Panc1 (cell line): ENCODE data around the gene LPAR3. TPM values are rescaled to one million over a fixed set of nuclear protein-coding genes. Genes with fewer than 3 reads are reported as not detected.

Experiments used
- ATAC-seq: fragments of 200-7000 bp; cut with Tn5 transposase; 2 replicates; pipeline ENCODE4 v1.9.1; 2020; ENCODE audit warnings: mild to moderate bottlenecking, moderate library complexity
- BruUV-seq: library from RNA; stranded (reverse); fragments of 400-500 nt; replicated peaks from 2 replicates; lab custom pipeline; 2021; lab: Mats Ljungman, UMichigan
- CTCF ChIA-PET: fragments of 300-600 bp; sonication (Branson Sonifier 250); formaldehyde crosslinking; loops from one replicate; lab custom pipeline; 2022; ENCODE audit warnings: antibody characterized with exemption; lab: Charles Lee
- POLR2A ChIA-PET: fragments of 300-600 bp; sonication (Branson Sonifier 250); formaldehyde crosslinking; loops from one replicate; lab custom pipeline; 2022; ENCODE audit warnings: antibody characterized with exemption; lab: Charles Lee
- DNase-seq: peaks from one replicate; pipeline ENCODE4 v3.0.0-alpha.2; 2010; ENCODE audit warnings: low read depth, low spot score
- H3K27ac ChIP-seq: 2 replicates; pipeline ENCODE4 v1.5.1; 2011; ENCODE audit warnings: mild to moderate bottlenecking, low read length, inconsistent platforms
- H3K27me3 ChIP-seq: fragments of 200-500 bp; sonication (Bioruptor generic); 2 replicates; pipeline ENCODE4 v1.6.0; 2014; ENCODE audit warnings: low read length, inconsistent platforms; ENCODE audit not compliant: control insufficient read depth, insufficient read depth
- H3K36me3 ChIP-seq: fragments of 200-500 bp; sonication (Bioruptor generic); 2 replicates; pipeline ENCODE4 v1.5.1; 2014; ENCODE audit warnings: inconsistent platforms, mild to moderate bottlenecking, low read length, moderate library complexity; ENCODE audit not compliant: control insufficient read depth, insufficient read depth
- H3K4me1 ChIP-seq: 2 replicates; pipeline ENCODE4 v1.5.1; 2011; ENCODE audit warnings: inconsistent platforms, mild to moderate bottlenecking, low read length, moderate library complexity; ENCODE audit not compliant: control insufficient read depth, insufficient read depth
- H3K4me3 ChIP-seq, 2 experiments: 2 replicates each; pipeline ENCODE4 v1.5.1; 2011 to 2012; ENCODE audit warnings: low read depth in 2 of 2, low read length in 2 of 2, mild to moderate bottlenecking in 2 of 2, inconsistent platforms in 1 of 2, moderate library complexity in 1 of 2
- H3K9me3 ChIP-seq: fragments of 200-500 bp; sonication (Bioruptor generic); 2 replicates; pipeline ENCODE4 v1.5.1; 2014; ENCODE audit warnings: low read depth, mild to moderate bottlenecking, inconsistent platforms, low read length, moderate library complexity; ENCODE audit not compliant: control insufficient read depth, insufficient read depth
- POLR2AphosphoS5 ChIP-seq: IDR thresholded peaks from 2 replicates; pipeline ENCODE4 v1.6.1; 2012; ENCODE audit warnings: mild to moderate bottlenecking, low read depth, low read length, moderate library complexity
- SIN3A ChIP-seq: IDR thresholded peaks from 2 replicates; pipeline ENCODE4 v1.6.1; 2012; ENCODE audit warnings: low read depth, mild to moderate bottlenecking, low read length, moderate library complexity, borderline replicate concordance; ENCODE audit not compliant: insufficient read depth
- TCF7L2 ChIP-seq: IDR thresholded peaks from 2 replicates; pipeline ENCODE4 v1.6.1; 2011; ENCODE audit warnings: mild to moderate bottlenecking, low read depth, low read length, inconsistent platforms
- in situ Hi-C: cut with HindIII; loops from 2 replicates; pipeline ENCODE4 v1.10.0; 2016; ENCODE audit warnings: low sequenced_read_pairs, low pct_unique_long_range_greater_than_20kb
- intact Hi-C: fragments of 100-400 bp; cut with micrococcal nuclease; formaldehyde crosslinking; loops from one replicate; pipeline ENCODE4 v1.10.0; 2022; ENCODE audit not compliant: unreplicated experiment
- total RNA-seq: library from RNA; stranded (reverse); gene quantifications from one replicate; pipeline ENCODE4 v1.2.1, GENCODE V29; 2021; ENCODE audit not compliant: unreplicated experiment
- TF ChIP-seq, protein P1 (sequence below), 2 experiments: IDR thresholded peaks; 2 replicates each; pipeline ENCODE4 v1.6.1; 2011 to 2012; ENCODE audit warnings: low read depth in 2 of 2, control low read depth in 1 of 2, low read length in 1 of 2, mild to moderate bottlenecking in 1 of 2, moderate library complexity in 1 of 2; ENCODE audit not compliant: insufficient read depth in 1 of 2
- TF ChIP-seq, protein P2 (sequence below): fragments of 450-650 bp; IDR thresholded peaks from 2 replicates; pipeline ENCODE4 v1.5.1; 2017; ENCODE audit warnings: mild to moderate bottlenecking

The LPAR3 gene
- total RNA-seq, 1 experiment from 2014 or later: 6.3 TPM

DNA sequence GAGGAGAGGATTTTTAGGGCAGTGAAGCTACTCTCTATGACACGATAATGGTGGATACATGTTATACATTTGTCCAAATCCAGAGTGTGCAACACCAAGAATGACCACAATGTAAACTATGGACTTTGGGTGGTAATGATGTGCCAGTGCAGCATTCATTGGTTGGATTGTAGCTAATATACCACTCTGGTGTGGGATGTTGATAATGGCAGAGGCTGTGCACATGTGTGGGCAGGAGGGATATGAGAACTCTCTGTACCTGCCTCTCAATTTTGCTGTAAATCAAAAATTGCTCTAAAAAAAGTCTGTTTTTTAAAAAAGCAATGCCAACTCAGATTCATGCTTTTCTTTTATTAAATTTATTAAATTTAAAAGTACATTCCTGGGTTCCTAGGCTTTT, 27.2 kb upstream of the LPAR3 start:
- in situ Hi-C loops (no loop called here), intact Hi-C loops (no loop called here)
- BruUV-seq: no TSS peak
- no peak for DNase-seq
- ChIA-PET CTCF (no interaction called here), POLR2A (no interaction called here)
- H3K27ac ChIP-seq: no peak overlapping the region
- H3K36me3 ChIP-seq: no peaks in the 10 kb centered on the region
- no peaks in the 10 kb centered on the region; the same call in 1 of the 2 replicates for H3K27me3 ChIP-seq
- TF ChIP-seq TCF7L2: no peak
- TF ChIP-seq, protein P1, sequence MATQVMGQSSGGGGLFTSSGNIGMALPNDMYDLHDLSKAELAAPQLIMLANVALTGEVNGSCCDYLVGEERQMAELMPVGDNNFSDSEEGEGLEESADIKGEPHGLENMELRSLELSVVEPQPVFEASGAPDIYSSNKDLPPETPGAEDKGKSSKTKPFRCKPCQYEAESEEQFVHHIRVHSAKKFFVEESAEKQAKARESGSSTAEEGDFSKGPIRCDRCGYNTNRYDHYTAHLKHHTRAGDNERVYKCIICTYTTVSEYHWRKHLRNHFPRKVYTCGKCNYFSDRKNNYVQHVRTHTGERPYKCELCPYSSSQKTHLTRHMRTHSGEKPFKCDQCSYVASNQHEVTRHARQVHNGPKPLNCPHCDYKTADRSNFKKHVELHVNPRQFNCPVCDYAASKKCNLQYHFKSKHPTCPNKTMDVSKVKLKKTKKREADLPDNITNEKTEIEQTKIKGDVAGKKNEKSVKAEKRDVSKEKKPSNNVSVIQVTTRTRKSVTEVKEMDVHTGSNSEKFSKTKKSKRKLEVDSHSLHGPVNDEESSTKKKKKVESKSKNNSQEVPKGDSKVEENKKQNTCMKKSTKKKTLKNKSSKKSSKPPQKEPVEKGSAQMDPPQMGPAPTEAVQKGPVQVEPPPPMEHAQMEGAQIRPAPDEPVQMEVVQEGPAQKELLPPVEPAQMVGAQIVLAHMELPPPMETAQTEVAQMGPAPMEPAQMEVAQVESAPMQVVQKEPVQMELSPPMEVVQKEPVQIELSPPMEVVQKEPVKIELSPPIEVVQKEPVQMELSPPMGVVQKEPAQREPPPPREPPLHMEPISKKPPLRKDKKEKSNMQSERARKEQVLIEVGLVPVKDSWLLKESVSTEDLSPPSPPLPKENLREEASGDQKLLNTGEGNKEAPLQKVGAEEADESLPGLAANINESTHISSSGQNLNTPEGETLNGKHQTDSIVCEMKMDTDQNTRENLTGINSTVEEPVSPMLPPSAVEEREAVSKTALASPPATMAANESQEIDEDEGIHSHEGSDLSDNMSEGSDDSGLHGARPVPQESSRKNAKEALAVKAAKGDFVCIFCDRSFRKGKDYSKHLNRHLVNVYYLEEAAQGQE (IDR thresholded peaks at IDR 0.05; ENCODE audit: insufficient read depth in 1 of 2, low read depth in 2 of 2, low read length in 1 of 2): no peak
- no peak for TF ChIP-seq POLR2AphosphoS5
- TF ChIP-seq, protein P2, sequence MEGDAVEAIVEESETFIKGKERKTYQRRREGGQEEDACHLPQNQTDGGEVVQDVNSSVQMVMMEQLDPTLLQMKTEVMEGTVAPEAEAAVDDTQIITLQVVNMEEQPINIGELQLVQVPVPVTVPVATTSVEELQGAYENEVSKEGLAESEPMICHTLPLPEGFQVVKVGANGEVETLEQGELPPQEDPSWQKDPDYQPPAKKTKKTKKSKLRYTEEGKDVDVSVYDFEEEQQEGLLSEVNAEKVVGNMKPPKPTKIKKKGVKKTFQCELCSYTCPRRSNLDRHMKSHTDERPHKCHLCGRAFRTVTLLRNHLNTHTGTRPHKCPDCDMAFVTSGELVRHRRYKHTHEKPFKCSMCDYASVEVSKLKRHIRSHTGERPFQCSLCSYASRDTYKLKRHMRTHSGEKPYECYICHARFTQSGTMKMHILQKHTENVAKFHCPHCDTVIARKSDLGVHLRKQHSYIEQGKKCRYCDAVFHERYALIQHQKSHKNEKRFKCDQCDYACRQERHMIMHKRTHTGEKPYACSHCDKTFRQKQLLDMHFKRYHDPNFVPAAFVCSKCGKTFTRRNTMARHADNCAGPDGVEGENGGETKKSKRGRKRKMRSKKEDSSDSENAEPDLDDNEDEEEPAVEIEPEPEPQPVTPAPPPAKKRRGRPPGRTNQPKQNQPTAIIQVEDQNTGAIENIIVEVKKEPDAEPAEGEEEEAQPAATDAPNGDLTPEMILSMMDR: no peak
- no peaks in the 10 kb centered on the region for H3K9me3 ChIP-seq
- ATAC-seq: no peak
- H3K4me3 ChIP-seq: no peak overlapping the region
- no peaks in the 10 kb centered on the region for H3K4me1 ChIP-seq

DNA sequence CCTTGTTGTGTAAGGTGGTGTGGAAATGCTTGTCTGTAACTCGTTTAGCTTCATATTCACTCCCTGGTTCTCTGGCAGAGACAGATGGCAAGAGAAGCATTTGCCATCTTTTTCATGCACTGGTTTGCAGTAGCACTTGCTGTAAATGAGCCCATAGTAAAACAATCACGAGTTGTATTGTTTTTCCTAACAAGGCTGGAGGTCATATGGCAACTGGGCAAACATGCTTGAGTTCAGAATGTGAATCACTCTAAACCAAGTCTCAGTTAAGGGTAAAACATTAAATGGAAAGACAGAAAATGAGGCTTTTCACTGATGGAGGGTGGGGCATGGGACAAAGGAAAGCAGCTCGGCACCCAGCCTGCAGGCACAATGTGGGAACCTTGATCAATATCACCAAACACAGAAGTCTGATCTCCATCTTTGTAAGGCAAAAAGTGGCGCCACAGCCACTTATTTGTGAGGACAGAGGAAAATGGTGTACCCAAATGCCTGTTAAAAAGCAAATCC, 26.5 kb upstream of the LPAR3 start:
- in situ Hi-C loops: no loop called here
- Histone ChIP-seq H3K36me3 (no peaks in the 10 kb centered on the region), H3K27me3 (no peaks in the 10 kb centered on the region; the same call in 1 of the 2 replicates), H3K9me3 (no peaks in the 10 kb centered on the region), H3K4me1 (no peaks in the 10 kb centered on the region), H3K4me3 (no peak overlapping the region), H3K27ac (no peak overlapping the region)
- intact Hi-C loops: no loop called here
- DNase-seq: no peak
- no TSS peak for BruUV-seq
- ATAC-seq: no peak
- CTCF ChIA-PET: interaction anchor here (1.1 kb wide), 1 partner anchor 25 kb away, joined by 3 read pairs; no protein-coding TSS in a partner anchor
- POLR2A ChIA-PET: interaction anchor here (0.5 kb wide), 1 partner anchor 873 kb away, joined by 7 read pairs; no protein-coding TSS in a partner anchor
- TF ChIP-seq, protein P1 (IDR thresholded peaks at IDR 0.05; ENCODE audit: insufficient read depth in 1 of 2, low read depth in 2 of 2, low read length in 1 of 2): no peak
- TF ChIP-seq POLR2AphosphoS5: no peak
- TF ChIP-seq TCF7L2: no peak
- TF ChIP-seq SIN3A: no peak
- TF ChIP-seq, protein P2: no peak
